ENCODE measurements around the gene SLC35E4. TPM values are rescaled to one million over a fixed set of nuclear protein-coding genes. Genes with fewer than 3 reads are reported as not detected.

The SLC35E4 gene
- total RNA-seq, 1 experiment from 2014 or later, result 5.5 TPM

DNA sequence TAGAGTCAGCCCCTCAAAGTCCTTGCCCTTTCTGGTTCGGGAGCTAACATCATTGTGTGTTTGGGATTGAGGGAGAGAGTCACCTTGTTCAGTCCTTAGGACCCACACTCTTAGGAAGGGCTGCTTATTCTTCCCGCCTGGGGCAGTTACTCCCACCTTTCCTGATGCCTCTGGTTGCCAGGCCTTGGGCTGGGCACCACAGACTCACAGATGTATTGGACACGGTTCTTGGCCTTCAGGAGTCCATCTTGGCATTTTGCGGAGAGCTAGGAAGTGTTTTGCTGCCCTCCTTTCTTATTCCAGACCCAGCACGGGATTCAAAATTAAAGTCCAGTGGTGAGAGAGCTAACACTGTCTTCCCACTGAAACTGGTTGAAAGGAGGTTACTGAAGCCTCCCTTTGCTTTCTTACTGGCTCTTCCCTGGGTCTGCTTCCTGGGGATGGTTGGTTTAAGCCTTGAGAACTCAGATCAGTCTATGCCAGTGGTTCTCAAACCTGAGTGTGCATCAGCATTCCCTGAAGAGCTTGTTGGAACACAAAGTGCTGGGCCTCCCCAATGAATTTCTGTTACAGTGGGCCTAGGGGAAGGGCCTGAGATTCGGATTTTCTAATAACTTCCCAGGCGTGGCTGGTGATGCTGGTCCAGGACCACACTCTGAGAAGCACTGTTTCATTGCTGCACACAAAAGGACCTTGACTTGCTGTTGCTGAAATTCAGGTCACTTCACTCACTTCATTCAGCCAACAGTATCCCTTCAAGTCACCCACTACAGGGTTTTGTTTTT lies 60.5 kb downstream of the SLC35E4 start:
- Histone ChIP-seq H3K4me3 (ENCODE audit: low read depth in 2 of 2, low read length in 2 of 2) (peak overlapping the region; percentile 49 to 61; a peak in 3 of 4 replicates), H3K27me3 (ENCODE audit: control insufficient read depth, insufficient read depth, low read length) (no peaks in the 10 kb centered on the region), H3K9me3 (ENCODE audit: control insufficient read depth, insufficient read depth, low read depth, low read length) (no peaks in the 10 kb centered on the region), H3K4me1 (ENCODE audit: control insufficient read depth, insufficient read depth, low read length) (no peaks in the 10 kb centered on the region; the same call in 1 of the 2 replicates), H3K36me3 (ENCODE audit: control insufficient read depth, insufficient read depth, low read length) (no peaks in the 10 kb centered on the region), H3K27ac (ENCODE audit: low read length) (no peak overlapping the region)
- in situ Hi-C loops (cut with HindIII; ENCODE audit: low pct_unique_long_range_greater_than_20kb, low sequenced_read_pairs), result no loop called here
- intact Hi-C loops (cut with micrococcal nuclease; ENCODE audit: unreplicated experiment), result no loop called here
- DNase-seq (ENCODE audit: low read depth, low spot score) (no peak), ATAC-seq (no peak)
- TF ChIP-seq, protein P1, sequence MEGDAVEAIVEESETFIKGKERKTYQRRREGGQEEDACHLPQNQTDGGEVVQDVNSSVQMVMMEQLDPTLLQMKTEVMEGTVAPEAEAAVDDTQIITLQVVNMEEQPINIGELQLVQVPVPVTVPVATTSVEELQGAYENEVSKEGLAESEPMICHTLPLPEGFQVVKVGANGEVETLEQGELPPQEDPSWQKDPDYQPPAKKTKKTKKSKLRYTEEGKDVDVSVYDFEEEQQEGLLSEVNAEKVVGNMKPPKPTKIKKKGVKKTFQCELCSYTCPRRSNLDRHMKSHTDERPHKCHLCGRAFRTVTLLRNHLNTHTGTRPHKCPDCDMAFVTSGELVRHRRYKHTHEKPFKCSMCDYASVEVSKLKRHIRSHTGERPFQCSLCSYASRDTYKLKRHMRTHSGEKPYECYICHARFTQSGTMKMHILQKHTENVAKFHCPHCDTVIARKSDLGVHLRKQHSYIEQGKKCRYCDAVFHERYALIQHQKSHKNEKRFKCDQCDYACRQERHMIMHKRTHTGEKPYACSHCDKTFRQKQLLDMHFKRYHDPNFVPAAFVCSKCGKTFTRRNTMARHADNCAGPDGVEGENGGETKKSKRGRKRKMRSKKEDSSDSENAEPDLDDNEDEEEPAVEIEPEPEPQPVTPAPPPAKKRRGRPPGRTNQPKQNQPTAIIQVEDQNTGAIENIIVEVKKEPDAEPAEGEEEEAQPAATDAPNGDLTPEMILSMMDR (IDR thresholded peaks at IDR 0.05), result no peak
- TF ChIP-seq POLR2AphosphoS5 (IDR thresholded peaks at IDR 0.05; ENCODE audit: low read depth, low read length), result no peak
- TF ChIP-seq, protein P2, sequence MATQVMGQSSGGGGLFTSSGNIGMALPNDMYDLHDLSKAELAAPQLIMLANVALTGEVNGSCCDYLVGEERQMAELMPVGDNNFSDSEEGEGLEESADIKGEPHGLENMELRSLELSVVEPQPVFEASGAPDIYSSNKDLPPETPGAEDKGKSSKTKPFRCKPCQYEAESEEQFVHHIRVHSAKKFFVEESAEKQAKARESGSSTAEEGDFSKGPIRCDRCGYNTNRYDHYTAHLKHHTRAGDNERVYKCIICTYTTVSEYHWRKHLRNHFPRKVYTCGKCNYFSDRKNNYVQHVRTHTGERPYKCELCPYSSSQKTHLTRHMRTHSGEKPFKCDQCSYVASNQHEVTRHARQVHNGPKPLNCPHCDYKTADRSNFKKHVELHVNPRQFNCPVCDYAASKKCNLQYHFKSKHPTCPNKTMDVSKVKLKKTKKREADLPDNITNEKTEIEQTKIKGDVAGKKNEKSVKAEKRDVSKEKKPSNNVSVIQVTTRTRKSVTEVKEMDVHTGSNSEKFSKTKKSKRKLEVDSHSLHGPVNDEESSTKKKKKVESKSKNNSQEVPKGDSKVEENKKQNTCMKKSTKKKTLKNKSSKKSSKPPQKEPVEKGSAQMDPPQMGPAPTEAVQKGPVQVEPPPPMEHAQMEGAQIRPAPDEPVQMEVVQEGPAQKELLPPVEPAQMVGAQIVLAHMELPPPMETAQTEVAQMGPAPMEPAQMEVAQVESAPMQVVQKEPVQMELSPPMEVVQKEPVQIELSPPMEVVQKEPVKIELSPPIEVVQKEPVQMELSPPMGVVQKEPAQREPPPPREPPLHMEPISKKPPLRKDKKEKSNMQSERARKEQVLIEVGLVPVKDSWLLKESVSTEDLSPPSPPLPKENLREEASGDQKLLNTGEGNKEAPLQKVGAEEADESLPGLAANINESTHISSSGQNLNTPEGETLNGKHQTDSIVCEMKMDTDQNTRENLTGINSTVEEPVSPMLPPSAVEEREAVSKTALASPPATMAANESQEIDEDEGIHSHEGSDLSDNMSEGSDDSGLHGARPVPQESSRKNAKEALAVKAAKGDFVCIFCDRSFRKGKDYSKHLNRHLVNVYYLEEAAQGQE (IDR thresholded peaks at IDR 0.05; ENCODE audit: insufficient read depth in 1 of 2, low read depth in 2 of 2, low read length in 1 of 2), result no peak
- no peak for TF ChIP-seq TCF7L2 (IDR thresholded peaks at IDR 0.05; ENCODE audit: low read depth, low read length)
- no peak for TF ChIP-seq SIN3A (IDR thresholded peaks at IDR 0.05; ENCODE audit: borderline replicate concordance, insufficient read depth, low read depth, low read length)
- no TSS peak for BruUV-seq (replicated peaks)
- ChIA-PET POLR2A (no interaction called here), CTCF (interaction anchor here (0.6 kb wide), 1 partner anchor 101 kb away, joined by 5 read pairs; no protein-coding TSS in a partner anchor)

Other genes starting within 250 kb of the SLC35E4 start
- gene RNF215, start 248.4 kb upstream of the SLC35E4 start, total RNA-seq (2021; ENCODE audit: unreplicated experiment), result 35.8 TPM
- gene SEC14L2, start 238.8 kb upstream of the SLC35E4 start, total RNA-seq (2021; ENCODE audit: unreplicated experiment), result 10.7 TPM
- 21.5 TPM for gene MTFP1, start 210.0 kb upstream of the SLC35E4 start, total RNA-seq (2021; ENCODE audit: unreplicated experiment)
- gene SEC14L3, start 163.8 kb upstream of the SLC35E4 start, total RNA-seq (2021; ENCODE audit: unreplicated experiment), result not detected
- 2.4 TPM for gene SEC14L4, start 130.1 kb upstream of the SLC35E4 start, total RNA-seq (2021; ENCODE audit: unreplicated experiment)
- gene SEC14L6, start 89.0 kb upstream of the SLC35E4 start, total RNA-seq (2021; ENCODE audit: unreplicated experiment), result not detected
- gene GAL3ST1, start 61.1 kb upstream of the SLC35E4 start, total RNA-seq (2021; ENCODE audit: unreplicated experiment), result 1.1 TPM
- gene PES1, start 43.9 kb upstream of the SLC35E4 start, total RNA-seq (2021; ENCODE audit: unreplicated experiment), result 111 TPM
- 2.4 TPM for gene TCN2, start 28.6 kb upstream of the SLC35E4 start, total RNA-seq (2021; ENCODE audit: unreplicated experiment)
- gene DUSP18, start 32.1 kb downstream of the SLC35E4 start, total RNA-seq (2021; ENCODE audit: unreplicated experiment), result 15.4 TPM
- gene OSBP2, start 59.1 kb downstream of the SLC35E4 start, total RNA-seq (2021; ENCODE audit: unreplicated experiment), result 4.7 TPM